ENCODE data around the gene STK4. TPM values are rescaled to one million over a fixed set of nuclear protein-coding genes. Genes with fewer than 3 reads are reported as not detected.

Gene STK4
- total RNA-seq, 1 experiment from 2014 or later, result 31.4 TPM

- DNase-seq (ENCODE audit: low read depth, low spot score), result no peak
- in situ Hi-C loops (cut with HindIII; ENCODE audit: low pct_unique_long_range_greater_than_20kb, low sequenced_read_pairs), result no loop called here
These were observed 136.8 kb downstream of the STK4 start for GRCh38 chr20:45103072-45103471.

- in situ Hi-C loops (cut with HindIII; ENCODE audit: low pct_unique_long_range_greater_than_20kb, low sequenced_read_pairs), result no loop called here
- no peak for DNase-seq (ENCODE audit: low read depth, low spot score)
These were observed 138.5 kb downstream of the STK4 start for GRCh38 chr20:45104786-45105185.

DNA sequence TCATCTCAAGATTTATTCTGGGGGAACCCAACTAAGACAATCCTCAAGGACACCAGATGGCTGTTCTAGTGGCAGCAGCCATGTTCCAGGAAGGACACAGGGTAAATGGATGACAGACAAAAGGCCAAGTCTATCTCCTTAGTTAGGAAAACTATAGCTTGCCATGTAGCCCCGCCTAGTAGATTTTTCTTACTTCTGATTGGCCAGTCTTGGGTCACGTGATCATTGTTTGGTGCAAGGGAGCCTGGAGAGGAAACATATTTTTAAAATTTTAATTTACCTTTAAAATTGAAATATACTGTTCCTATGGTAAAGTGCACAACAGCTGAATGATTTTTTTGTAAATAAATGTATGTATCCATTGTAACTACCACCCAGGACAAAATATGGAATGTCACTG, 139.0 kb downstream of the STK4 start:
- in situ Hi-C loops (cut with HindIII; ENCODE audit: low pct_unique_long_range_greater_than_20kb, low sequenced_read_pairs), result no loop called here
- no peak for DNase-seq (ENCODE audit: low read depth, low spot score)

DNA sequence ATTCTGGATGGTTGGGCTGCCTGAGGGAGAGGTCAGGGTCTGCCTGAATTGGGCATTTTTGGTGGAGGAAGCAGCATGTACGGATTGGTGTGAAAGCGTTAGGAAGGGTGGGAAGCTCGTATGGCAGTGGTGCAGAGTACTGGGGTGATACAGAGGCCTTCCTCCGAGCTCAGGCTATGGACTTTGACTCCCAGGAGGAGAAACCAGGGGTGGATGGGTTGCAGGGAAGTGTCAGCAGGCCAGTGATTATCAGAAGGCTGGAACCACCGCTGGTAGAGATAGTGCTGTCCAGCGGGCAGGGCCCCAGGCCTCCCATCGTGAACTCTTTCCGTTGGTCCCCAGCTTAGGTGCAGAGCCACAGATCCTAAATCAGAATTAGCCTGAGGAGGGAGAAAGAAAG, 143.3 kb downstream of the STK4 start:
- DNase-seq (ENCODE audit: low read depth, low spot score), result no peak
- in situ Hi-C loops (cut with HindIII; ENCODE audit: low pct_unique_long_range_greater_than_20kb, low sequenced_read_pairs), result no loop called here

- in situ Hi-C loops (cut with HindIII; ENCODE audit: low pct_unique_long_range_greater_than_20kb, low sequenced_read_pairs), result no loop called here
- DNase-seq (ENCODE audit: low read depth, low spot score), result no peak
These were observed 144.0 kb downstream of the STK4 start for GRCh38 chr20:45110301-45110700.

GRCh38 chr20:45111285-45111684, 145.0 kb downstream of the STK4 start:
- in situ Hi-C loops (cut with HindIII; ENCODE audit: low pct_unique_long_range_greater_than_20kb, low sequenced_read_pairs), result no loop called here

GRCh38 chr20:45111799-45112471, 145.6 kb downstream of the STK4 start:
- in situ Hi-C loops (cut with HindIII; ENCODE audit: low pct_unique_long_range_greater_than_20kb, low sequenced_read_pairs), result no loop called here
- DNase-seq (ENCODE audit: low read depth, low spot score), result peak; percentile 62

More at GRCh38 chr20:45111285-45111684, 145.0 kb downstream of the STK4 start:
- DNase-seq (ENCODE audit: low read depth, low spot score), result no peak

DNA sequence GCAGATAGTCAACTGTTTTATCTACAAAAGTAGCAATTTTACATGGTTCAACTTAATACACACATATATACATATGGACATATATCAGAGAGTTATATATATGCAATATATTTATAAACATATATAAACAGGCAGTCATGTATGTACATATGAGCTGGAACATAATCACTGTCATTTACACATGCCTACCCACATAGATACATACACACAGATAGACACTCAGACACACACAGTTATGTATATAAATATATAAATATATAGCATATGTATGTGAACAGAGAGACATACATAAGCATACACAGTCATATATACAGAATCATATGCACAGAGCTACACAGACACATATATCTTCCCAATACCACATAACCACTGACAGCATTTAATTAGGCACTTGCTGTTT, 146.4 kb downstream of the STK4 start:
- DNase-seq (ENCODE audit: low read depth, low spot score), result no peak
- in situ Hi-C loops (cut with HindIII; ENCODE audit: low pct_unique_long_range_greater_than_20kb, low sequenced_read_pairs), result no loop called here

DNA sequence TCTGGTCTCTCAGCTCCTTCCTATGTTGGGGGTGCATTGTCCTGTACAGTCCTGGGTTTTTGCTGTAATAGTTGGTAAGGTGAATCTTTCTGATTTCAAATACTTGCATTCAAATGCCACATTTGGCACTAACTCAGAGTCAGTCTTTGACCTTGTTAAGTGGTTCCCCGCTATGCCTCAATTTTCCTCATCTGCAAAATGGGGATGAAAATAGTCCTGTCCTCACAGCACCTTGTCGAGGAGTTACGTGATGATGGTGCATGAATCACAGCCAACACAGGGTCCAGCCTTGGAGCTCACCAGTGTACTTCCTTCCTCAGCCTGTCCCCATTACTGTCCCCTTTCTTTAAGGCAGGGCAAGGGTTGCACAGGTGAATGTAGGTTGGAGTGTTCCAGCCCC, 147.6 kb downstream of the STK4 start:
- in situ Hi-C loops (cut with HindIII; ENCODE audit: low pct_unique_long_range_greater_than_20kb, low sequenced_read_pairs), result no loop called here

GRCh38 chr20:45114465-45115385, 148.4 kb downstream of the STK4 start, which contains the start of gene WFDC5:
WFDC5 (minus strand) TSS chr20:45115174; CDS start chr20:45115083, 91 bp downstream.
- DNase-seq (ENCODE audit: low read depth, low spot score), result no peak

More for the DNA sequence above, 147.6 kb downstream of the STK4 start:
- DNase-seq (ENCODE audit: low read depth, low spot score), result no peak

DNA sequence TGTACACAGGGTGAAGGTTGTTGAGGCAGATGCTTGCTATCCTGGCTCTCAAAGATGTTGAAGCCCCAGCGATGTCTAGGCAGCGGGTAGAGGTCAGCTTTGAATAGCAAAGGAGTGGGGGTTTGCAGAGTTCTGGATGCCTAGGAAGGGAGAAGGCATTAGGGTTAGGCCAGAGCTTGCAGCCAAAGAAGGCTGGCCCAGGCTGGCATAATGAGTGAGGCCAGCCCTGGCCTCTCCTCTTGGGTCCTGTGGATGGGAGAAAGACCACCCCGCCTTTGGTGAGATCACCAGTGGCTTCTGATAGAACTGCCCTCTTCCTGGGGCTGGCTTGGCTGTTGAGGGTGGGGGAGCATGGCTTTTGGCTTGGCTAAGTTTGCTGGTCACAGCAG, 149.1 kb downstream of the STK4 start:
- in situ Hi-C loops (cut with HindIII; ENCODE audit: low pct_unique_long_range_greater_than_20kb, low sequenced_read_pairs), result no loop called here
- no peak for DNase-seq (ENCODE audit: low read depth, low spot score)

More at GRCh38 chr20:45114465-45115385, 148.4 kb downstream of the STK4 start, which contains the start of gene WFDC5:
- in situ Hi-C loops (cut with HindIII; ENCODE audit: low pct_unique_long_range_greater_than_20kb, low sequenced_read_pairs), result no loop called here

GRCh38 chr20:45115829-45116228, 149.5 kb downstream of the STK4 start:
- in situ Hi-C loops (cut with HindIII; ENCODE audit: low pct_unique_long_range_greater_than_20kb, low sequenced_read_pairs), result no loop called here
- no peak for DNase-seq (ENCODE audit: low read depth, low spot score)

- in situ Hi-C loops (cut with HindIII; ENCODE audit: low pct_unique_long_range_greater_than_20kb, low sequenced_read_pairs), result no loop called here
- DNase-seq (ENCODE audit: low read depth, low spot score), result no peak
These were observed 151.3 kb downstream of the STK4 start for GRCh38 chr20:45117581-45117980.

DNA sequence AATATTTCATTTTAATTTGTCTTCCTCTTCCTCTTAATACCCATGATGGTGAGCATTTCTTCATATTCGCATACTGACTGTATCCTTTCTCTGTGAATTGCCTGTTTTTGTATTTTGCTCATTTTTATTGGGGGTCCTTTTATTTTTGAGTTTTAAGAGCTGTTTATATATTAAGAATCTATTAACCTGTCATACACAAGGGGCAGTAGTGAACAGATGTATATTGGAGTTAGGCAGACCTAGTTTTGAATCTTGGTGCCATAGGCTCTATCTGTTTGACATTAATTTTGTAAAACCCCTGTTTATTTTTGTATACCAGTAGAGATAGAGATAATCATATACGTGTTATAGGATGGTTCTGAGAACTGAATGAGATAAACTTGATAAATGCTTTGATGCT, 151.7 kb downstream of the STK4 start:
- DNase-seq (ENCODE audit: low read depth, low spot score), result no peak
- in situ Hi-C loops (cut with HindIII; ENCODE audit: low pct_unique_long_range_greater_than_20kb, low sequenced_read_pairs), result no loop called here

GRCh38 chr20:45119556-45120266, 153.4 kb downstream of the STK4 start:
- in situ Hi-C loops (cut with HindIII; ENCODE audit: low pct_unique_long_range_greater_than_20kb, low sequenced_read_pairs), result no loop called here
- DNase-seq (ENCODE audit: low read depth, low spot score), result no peak

GRCh38 chr20:45121388-45121787, 155.1 kb downstream of the STK4 start:
- DNase-seq (ENCODE audit: low read depth, low spot score), result no peak
- in situ Hi-C loops (cut with HindIII; ENCODE audit: low pct_unique_long_range_greater_than_20kb, low sequenced_read_pairs), result no loop called here

- in situ Hi-C loops (cut with HindIII; ENCODE audit: low pct_unique_long_range_greater_than_20kb, low sequenced_read_pairs), result no loop called here
- no peak for DNase-seq (ENCODE audit: low read depth, low spot score)
These were observed 158.1 kb downstream of the STK4 start, which contains the start of gene WFDC12 for GRCh38 chr20:45124365-45124764. WFDC12 (minus strand) TSS chr20:45124465; CDS start chr20:45124447, 18 bp downstream.

GRCh38 chr20:45128099-45128498, 161.8 kb downstream of the STK4 start:
- DNase-seq (ENCODE audit: low read depth, low spot score), result no peak
- in situ Hi-C loops (cut with HindIII; ENCODE audit: low pct_unique_long_range_greater_than_20kb, low sequenced_read_pairs), result no loop called here

Measured in SK-MEL-5 (cell line).